IPS DF 4.7 (cell line): Measurements from ENCODE around the gene AIF1L.
"Not testable (repeated sequence)": the region's sequence is repeated elsewhere in the genome, so short reads cannot be mapped to it uniquely, and the experiment has no call there.

ENCODE experiments used
- DNase-seq: peaks from one replicate; pipeline ENCODE4 v3.0.0-alpha.2; 2013; ENCODE audit warnings: low spot score; ENCODE audit errors: extremely low read depth

AIF1L gene

DNA sequence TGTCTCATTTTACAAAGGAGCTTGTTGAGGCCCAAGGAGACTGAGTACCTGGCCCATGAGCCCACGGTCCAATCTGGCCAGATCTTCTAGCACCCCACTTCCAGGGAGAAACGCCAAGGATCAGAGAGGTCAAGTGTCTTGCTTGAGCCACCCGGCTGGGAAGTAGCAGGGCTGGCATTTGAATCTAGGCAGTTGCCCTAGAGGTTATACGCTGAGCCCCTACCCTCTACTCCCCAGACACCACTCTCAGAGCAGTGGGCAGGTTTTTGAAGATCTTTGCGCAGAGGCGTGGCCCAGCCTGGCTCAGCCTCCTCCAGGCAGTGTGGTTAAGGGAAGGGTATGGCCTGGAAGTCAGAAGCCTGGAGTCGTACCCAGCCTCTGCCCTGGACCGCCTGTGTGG lies 23.3 kb downstream of the AIF1L start:
- no peak for DNase-seq

DNA sequence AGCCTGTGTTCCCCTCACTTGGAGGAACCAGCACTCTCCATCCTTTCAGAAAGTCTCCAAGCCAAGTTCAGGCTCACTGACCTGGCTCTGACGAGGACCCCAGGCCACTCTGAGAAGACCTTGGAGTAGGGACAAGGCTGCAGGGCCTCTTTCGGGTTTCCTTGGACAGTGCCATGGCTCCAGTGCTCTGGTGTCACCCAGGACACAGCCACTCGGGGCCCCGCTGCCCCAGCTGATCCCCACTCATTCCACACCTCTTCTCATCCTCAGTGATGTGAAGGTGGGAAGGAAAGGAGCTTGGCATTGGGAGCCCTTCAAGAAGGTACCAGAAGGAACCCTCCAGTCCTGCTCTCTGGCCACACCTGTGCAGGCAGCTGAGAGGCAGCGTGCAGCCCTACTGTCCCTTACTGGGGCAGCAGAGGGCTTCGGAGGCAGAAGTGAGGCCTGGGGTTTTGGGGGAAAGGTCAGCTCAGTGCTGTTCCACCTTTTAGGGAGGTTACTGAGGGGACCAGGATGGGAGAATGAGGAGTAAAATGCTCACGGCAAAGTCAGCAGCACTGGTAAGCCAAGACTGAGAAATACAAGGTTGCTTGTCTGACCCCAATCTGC lies 24.4 kb downstream of the AIF1L start:
- no peak for DNase-seq

DNA sequence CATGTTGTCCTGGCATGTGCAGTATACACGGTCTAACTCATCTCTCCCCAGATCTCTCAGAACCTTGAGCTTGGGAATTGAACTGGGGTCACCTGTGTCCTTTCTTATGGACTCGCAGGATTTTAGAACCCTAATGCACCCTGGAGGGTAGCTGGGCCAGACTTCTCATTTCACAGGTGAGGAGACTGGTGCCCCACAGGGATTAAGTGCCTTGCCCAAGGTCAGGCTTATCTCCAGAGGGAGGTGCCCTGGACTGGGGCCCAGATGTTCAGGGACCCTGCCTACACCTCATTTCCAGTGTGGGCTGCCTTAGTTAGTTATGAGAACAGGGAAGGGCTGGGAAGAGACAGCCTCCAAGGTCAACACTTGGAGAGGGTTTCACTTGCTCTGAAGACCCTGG lies 25.0 kb downstream of the AIF1L start:
- DNase-seq, result no peak

DNA sequence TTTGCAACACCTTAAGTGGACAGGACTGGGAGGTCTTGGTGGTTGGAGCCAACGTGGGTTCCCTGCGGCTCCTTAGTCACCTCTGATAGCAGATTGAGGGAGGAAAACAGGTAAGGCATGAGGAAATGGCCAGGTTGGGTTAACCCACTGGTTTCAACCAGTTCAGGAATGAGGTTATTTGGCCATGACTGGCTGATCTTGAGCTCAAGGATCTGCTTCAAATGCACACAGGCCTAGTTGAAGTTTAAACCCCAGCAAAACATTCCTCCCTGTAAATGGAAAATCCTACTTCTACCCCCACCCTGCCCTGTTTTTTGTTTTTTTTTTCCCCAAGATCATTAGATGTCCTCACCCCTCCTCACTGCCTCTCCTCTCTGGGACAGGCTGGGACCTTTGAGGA lies 25.8 kb downstream of the AIF1L start:
- no peak for DNase-seq

DNA sequence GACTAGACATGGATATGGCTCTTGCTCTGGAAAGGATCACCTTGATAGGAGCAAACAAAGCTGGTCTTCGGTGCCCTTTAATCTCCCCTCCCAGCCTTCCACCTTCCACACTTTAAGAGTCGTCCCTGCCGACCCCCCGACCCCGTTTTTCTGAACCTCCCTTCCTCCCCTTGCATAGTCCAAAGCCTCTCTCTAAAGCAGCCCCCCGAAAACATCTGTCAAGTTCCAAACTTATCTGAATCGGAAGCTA lies 28.6 kb downstream of the AIF1L start:
- no peak for DNase-seq

DNA sequence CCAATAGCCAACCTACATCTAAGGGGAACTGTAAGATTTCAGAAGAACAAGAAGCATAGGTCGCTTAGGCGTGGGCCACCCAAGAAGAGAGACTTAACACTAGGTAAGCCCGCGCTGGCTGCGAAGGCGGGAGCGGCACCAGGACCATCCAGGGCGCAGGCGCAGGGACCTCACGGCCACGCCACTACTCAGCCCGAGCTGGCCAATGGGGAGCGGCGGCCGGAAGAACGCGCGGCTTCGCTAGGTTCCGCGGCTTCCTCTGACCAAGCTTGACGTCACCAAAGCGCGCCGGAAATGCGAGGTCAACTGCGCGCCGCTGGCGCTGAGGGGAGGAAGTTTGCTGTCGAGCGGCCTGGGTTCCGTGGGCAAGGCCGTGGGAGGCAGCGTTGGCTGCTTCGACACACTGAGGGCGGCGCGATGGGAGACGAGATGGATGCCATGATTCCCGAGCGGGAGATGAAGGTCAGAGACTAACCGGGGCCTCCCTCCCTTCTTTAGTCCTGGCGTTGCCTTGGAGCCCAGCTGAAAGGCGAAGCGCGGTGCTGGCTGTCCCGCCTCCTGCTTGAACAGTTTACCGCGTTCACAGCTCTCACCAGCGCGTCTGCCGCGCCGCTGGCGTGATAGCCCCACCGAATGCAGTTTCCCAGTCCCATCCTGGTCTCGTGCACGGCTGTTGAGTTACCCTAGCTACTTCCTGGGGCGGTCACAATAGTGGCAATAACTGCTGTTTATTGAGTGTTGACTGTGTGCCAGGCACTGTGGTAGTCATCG lies 29.1 kb downstream of the AIF1L start, which contains the start of gene NUP214:
TSS of gene NUP214 (plus strand) at position 299 of the 771 bp plus-strand sequence. CDS start at position 418, 119 bp downstream.
- DNase-seq, result peak; percentile 76

DNA sequence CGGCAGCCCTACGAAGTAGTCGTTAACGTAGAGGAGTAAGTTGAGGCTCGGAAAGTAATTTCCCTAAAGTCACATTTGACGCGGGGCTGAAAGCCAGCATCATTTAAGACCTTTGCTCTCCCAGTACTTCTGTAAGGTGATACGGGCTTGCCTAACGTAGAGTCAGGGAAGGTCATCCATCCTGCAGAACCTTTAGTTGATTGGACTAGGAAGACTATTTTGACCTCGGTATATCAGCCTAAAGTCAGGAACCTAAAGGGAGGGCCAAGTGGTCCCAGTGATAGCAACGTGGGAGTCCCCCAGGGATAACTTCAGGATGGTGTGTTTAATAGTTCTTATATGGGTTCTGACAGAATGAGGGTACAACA lies 29.7 kb downstream of the AIF1L start:
- no peak for DNase-seq

DNA sequence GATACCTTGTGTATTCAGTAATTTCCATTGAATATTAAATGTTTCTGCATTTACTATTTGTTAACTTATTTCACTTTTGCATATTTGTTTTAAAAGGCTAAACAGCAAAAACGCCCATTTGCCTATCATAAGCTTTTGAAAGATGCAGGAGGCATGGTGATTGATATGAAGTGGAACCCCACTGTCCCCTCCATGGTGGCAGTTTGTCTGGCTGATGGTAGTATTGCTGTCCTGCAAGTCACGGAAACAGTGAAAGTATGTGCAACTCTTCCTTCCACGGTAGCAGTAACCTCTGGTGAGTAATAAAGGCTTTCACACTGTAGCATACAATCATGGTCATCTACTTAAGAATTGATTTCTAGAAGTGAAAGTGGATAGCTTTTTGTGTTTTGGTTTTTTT lies 32.9 kb downstream of the AIF1L start:
- DNase-seq, result no peak

DNA sequence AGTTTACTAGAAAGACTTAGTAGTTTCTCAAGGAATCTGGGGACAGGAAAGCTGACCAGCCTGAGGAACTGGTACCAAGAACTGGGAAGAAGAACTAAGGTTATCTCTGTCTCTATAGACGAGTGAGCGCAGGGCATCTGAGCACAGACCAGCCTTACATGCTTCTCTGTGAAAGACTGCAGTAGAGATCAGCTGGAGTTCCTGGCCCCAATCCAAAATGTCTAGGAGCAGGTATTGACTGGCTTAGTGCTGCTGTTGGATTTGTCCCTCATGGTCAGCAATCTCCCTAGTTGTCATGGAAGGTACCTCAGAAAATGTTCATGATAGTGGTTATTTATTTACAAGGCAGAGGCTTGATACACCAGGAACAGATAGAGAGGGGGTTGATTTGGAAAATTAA lies 42.3 kb downstream of the AIF1L start:
- DNase-seq, result no peak

DNA sequence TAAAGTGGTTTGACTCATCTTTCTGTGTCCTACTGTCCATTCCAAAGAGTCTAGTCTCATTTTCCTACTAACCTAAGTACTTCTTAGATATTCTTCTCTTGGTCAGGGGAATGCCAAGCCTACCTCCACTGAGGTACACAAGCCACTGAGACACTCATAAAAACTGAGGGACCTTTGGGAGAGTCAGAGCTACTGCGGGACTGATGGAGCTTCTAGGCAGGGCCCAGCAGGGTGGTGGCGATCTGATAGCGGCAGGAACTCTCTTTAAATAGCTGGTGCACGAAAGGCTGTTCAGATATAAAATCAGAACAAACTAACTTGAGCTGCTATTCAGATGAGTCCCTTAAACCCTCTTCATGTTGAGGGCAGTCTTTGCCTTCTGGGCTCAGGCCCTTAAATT lies 43.8 kb downstream of the AIF1L start:
- DNase-seq, result no peak

DNA sequence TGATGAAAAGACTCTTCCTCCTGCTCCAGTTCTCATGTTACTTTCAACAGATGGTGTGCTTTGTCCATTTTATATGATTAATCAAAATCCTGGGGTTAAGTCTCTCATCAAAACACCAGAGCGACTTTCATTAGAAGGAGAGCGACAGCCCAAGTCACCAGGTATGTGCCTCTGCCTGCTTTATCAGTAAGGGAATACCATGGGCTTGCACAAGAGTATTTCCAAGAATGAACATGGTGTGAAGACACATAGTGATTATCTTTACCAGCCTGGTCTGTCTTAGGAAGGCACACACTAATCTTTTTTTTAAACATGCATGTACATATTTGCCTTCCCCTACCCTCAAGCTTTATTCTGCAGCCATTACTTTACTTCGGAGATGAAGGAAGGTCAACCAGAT lies 44.2 kb downstream of the AIF1L start:
- DNase-seq, result no peak

DNA sequence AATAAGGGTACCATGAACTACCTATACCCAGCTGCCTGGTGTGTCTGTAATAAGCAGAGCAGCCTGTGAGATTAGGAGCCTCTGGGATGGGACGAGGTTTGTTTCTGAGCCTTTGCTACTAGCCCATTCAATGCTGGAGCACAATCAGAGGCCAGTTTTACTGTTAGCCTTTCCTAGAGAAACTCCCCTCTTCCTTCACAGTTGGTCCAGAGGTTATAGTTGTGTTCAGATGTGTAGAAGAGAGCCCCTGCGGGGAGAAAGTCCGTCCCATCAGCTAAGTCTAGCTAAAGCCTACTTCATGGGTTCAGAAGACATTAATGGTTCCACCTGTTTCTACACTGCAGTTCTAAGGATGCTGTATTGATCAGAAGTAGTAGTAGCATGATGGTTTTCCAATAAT lies 45.8 kb downstream of the AIF1L start:
- DNase-seq, result no peak

DNA sequence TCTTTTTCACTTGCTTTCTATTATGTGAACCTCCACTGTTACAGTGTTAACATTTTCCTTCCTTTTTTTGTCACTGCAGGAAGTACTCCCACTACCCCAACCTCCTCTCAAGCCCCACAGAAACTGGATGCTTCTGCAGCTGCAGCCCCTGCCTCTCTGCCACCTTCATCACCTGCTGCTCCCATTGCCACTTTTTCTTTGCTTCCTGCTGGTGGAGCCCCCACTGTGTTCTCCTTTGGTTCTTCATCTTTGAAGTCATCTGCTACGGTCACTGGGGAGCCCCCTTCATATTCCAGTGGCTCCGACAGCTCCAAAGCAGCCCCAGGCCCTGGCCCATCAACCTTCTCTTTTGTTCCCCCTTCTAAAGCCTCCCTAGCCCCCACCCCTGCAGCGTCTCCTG lies 47.9 kb downstream of the AIF1L start:
- no peak for DNase-seq

DNA sequence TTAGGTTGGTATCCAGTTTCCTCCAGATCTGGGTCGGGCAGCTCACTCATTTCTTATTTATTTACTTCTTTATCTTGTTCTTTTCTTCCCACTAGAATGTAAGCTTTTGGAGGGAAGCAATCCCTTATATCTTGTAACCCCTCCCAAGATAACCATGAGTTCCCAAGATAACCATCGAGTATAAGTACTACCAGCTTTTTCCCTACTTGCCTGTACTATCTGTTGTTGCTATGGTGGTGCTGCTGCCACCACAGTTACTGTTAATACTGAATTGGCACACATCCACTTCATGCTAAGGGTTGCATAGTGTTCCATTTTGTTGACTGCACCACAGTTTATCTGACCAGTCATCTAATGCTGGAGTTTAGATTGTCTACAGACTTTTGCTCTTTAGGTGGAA lies 48.9 kb downstream of the AIF1L start:
- no peak for DNase-seq

DNA sequence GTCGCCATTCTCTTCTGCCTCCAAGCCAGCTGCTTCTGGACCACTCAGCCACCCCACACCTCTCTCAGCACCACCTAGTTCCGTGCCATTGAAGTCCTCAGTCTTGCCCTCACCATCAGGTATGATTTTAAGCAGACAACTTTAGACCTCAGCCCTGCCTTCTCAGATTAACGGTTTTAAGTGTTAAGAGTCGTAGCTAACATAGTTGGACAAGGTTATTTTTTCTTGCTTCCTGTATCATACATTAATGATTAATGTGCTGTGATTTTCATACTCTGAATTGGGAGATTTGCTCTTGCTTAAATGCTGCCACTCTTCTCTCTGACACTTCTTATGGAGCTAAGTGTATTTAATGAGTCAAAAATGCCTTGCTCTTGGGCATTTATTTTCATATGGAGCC lies 49.9 kb downstream of the AIF1L start:
- no peak for DNase-seq

DNA sequence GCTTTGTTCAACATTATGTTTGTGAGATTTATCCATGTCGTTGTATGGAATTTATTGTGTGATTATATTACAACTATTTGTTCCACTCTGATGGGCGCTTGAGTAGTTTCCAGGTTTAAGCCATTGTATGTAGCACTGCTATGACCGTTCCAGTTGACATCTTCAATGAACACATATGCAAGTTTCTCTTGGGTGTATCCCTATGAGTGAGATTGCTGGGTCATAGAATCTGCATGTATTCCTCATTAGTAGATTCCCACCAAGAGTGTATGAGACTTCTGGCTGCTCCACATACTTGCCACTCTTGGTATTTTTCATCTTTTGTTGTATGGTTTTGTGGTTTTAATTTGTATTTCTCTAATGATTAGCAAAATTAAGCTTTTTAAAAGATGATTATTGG lies 51.9 kb downstream of the AIF1L start:
- no peak for DNase-seq

DNA sequence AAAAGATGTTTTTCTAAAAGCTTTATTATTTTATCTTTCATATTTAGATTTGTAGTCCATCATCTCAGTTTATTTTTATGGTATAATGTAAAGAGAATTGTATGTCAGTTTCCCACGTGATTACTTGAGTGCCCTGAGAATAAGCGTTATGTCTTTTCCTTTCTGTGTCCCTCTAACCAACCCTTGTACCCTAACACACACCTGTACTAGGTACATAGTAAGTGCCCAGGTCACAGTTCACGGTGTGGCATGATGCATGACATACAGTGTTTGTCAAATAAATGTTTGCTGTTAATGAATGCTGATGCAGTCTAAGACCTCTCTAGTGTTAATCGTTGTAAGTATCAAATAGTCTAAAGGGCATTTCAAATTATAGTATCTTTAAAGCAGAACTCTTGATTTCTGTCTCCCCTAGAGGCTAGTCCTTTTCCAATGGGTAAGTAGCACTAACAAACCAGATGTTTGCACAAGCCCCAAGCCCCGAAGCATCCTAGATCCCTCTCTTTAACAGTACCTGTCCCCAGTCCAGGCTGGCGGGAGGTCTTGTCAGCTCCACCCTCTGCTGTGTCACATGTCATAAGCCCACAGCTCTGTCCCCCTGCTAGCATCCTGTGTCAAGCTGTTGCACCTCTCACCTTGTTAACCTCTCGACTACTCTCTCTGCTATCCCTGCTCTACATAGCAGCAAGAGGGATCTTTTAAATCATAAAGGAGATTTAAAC lies 52.8 kb downstream of the AIF1L start:
- no peak for DNase-seq

DNA sequence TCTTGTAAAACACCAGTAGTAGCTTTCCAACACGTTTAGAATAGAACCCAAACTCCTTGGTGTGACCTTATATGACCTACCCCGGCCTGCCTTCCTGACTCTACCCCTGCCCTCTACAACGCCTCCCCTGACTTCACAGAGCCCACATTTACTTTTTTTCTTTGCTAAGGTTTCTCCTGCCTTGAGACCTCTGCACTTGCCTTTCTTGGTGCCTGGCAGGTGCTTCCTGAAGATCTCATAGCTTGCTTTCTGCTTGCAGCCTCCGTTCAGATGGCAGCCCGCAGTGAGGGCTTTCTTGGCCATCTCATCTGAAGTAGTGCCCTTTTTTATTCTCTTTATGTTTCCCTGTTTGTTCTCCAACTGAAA lies 53.3 kb downstream of the AIF1L start:
- DNase-seq, result no peak

DNA sequence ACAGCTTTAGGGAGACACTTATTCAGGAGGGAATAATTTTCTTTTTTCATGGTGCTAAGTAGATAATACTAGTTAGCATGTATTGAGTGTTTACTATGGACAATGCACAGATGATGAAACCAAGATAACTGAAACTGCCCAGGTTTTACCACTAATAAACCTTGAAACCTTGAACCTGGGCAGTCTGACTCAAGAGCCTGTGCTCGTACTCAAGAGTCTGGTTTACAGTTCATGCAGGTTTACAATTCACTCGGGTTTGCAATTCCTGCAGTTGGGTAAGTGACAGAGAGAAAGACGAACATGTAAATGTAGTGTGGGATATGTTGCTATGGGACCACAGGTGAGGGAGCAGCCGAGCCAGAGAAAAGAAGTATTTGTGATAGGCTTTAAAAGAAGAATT lies 57.3 kb downstream of the AIF1L start:
- no peak for DNase-seq

DNA sequence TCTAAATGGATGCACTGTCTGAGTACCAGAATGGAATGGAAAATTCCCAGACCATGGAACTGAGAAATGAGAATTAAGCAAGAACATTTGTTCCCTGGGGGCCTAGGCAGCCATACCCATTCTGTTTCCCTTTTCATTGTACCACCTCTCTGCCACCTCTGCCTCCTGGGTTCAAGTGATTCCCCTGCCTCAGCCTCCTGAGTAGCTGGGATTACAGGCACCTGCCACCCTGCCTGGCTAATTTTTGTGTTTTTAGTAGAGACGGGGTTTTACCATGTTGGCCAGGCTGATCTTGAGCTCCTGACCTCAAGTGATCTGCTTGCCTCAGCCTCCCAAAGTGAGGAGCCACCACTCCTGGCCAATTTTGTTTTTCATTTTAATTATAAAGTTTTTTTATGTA lies 62.3 kb downstream of the AIF1L start:
- DNase-seq, result not testable (repeated sequence)

DNA sequence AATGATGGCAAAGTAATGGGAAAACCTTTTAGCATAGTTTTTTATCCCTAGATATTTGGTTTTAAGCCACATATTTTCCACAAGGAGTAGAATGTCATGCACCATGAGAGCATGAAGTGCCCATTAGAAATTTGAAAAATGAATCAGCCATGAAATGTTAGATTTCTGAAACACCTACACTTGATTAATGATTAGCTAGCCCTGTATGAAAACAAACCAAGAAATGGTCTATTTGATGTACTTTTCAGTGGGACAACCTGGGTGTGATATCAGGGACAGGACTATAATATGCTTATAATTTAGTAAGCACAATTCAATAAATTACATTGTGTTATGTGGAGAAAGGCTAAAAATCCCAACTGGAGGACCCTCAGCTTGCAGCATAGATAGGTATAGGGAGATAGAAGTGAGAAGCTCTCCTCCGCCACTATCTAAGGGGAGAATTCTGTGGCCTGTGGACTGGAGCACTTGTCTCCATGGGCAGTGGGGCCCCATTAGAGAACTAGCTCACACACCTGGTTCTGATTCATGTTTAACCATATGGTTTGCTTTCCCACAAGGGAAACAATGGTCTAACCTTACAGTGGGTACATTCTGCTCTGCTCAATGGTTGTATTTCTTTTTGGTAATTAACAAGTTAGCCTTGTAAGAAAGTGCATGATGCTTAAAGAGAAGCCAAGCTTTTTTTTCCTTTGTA lies 64.2 kb downstream of the AIF1L start:
- DNase-seq, result no peak

DNA sequence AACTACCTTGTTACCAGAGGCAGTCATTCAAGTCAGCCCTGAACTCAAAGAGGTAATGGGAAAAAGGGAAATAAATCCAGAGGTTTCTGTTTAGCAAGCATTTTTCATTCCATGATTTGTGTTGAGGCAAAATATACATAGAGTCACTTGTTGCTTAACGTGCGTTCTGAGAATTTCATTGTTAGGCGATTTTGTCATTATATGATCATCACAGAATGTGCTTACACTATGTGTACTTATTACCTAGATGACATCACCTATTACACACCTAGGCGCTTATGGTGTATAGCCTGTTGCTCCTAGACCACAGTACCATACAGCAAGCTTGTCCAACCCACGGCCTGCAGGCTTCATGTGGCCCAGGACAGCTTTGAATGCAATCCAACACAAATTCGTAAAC lies 65.3 kb downstream of the AIF1L start:
- DNase-seq, result no peak
